Endothelial cell of umbilical vein (primary cell): Measurements from ENCODE around the gene STAG1.

Source experiments
- EZH2 ChIP-seq: IDR thresholded peaks from 2 replicates; pipeline ENCODE4 v1.6.1; 2012; ENCODE audit warnings: borderline replicate concordance, low read depth, mild to moderate bottlenecking, moderate library complexity, low read length, inconsistent platforms; ENCODE audit not compliant: severe bottlenecking
- FOS ChIP-seq: IDR thresholded peaks from 2 replicates; pipeline ENCODE4 v1.6.1; 2011; ENCODE audit warnings: mild to moderate bottlenecking, low read length, moderate library complexity, borderline replicate concordance; ENCODE audit not compliant: insufficient read depth
- GATA2 ChIP-seq: IDR thresholded peaks from 2 replicates; pipeline ENCODE4 v1.7.0; 2011; ENCODE audit warnings: low read depth, mild to moderate bottlenecking, moderate library complexity, mixed read lengths, low read length; ENCODE audit not compliant: insufficient read length, insufficient read depth
- JUN ChIP-seq: IDR thresholded peaks from 2 replicates; pipeline ENCODE4 v1.6.1; 2011; ENCODE audit warnings: borderline replicate concordance, low read depth; ENCODE audit not compliant: insufficient read length, insufficient read depth
- POLR2A ChIP-seq: IDR thresholded peaks from 2 replicates; pipeline ENCODE4 v1.6.1; 2012; ENCODE audit warnings: low read depth, mild to moderate bottlenecking, control low read depth, low read length
- POLR2AphosphoS5 ChIP-seq: IDR thresholded peaks from 2 replicates; pipeline ENCODE4 v1.6.1; 2012; ENCODE audit warnings: low read depth, mild to moderate bottlenecking, control low read depth, low read length, moderate library complexity; ENCODE audit not compliant: insufficient read depth
- TF ChIP-seq, protein P1 (sequence below), 2 donors: IDR thresholded peaks; 1 replicate in 1 of 2; 2 replicates in 1 of 2; pipeline ENCODE4 v1.5.1; 2011; ENCODE audit warnings: low read length in 2 of 2, mild to moderate bottlenecking in 2 of 2, moderate library complexity in 2 of 2, control low read depth in 1 of 2, inconsistent platforms in 1 of 2, low read depth in 1 of 2; ENCODE audit not compliant: insufficient read depth in 1 of 2; ENCODE audit errors: extremely low read depth in 1 of 2

DNA sequence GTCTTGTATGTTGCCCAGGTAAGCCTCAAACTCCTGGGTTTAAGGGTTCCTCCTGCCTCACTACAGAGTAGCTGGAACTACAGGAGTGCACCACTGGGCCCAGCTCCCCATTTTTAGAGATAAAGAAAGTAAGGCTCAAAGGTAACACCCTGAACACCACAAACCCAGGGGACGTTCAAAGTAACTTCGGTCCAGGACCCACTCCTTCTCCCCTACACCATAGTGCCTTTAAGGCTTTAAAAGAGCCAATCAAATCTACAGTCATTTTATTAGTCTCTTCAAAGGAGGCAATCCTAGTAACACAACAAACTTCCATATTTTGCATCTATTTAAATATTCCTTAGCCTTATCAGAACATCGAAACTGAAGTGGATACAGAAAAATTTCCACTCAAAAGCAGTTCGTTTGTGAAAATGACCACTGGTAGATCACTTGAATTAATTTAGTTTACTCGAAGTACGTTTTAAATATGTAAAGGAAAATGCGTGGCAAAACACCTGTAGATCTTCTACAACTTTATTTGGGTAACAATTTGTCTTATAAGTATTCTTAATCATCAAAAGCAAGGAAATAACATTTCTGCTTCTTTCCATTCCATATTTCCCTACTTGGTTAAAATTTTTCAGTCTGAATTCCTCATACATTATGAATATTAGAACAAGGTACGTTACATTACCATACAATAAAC lies 1.8 kb downstream of the STAG1 start:
- TF ChIP-seq POLR2A (no peak), GATA2 (no peak), POLR2AphosphoS5 (no peak), EZH2 (no peak), FOS (no peak), JUN (no peak)
- TF ChIP-seq, protein P1, sequence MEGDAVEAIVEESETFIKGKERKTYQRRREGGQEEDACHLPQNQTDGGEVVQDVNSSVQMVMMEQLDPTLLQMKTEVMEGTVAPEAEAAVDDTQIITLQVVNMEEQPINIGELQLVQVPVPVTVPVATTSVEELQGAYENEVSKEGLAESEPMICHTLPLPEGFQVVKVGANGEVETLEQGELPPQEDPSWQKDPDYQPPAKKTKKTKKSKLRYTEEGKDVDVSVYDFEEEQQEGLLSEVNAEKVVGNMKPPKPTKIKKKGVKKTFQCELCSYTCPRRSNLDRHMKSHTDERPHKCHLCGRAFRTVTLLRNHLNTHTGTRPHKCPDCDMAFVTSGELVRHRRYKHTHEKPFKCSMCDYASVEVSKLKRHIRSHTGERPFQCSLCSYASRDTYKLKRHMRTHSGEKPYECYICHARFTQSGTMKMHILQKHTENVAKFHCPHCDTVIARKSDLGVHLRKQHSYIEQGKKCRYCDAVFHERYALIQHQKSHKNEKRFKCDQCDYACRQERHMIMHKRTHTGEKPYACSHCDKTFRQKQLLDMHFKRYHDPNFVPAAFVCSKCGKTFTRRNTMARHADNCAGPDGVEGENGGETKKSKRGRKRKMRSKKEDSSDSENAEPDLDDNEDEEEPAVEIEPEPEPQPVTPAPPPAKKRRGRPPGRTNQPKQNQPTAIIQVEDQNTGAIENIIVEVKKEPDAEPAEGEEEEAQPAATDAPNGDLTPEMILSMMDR (IDR thresholded peaks at IDR 0.05; ENCODE audit: extremely low read depth in 1 of 2, insufficient read depth in 1 of 2, low read depth in 1 of 2, low read length in 2 of 2), result no peak
